SK-N-SH (cell line): ENCODE data around the gene LHFPL6. TPM values are rescaled to one million over a fixed set of nuclear protein-coding genes. Genes with fewer than 3 reads are reported as not detected.

Source experiments
- CTCF ChIA-PET: fragments of 300-600, 350-600 bp; formaldehyde crosslinking; extraction: SDS; loops from one replicate; lab custom pipeline; 2021; lab: Yijun Ruan, JAX
- POLR2A ChIA-PET: fragments of 350-600 bp; sonication (Branson Sonifier 250); formaldehyde crosslinking; extraction: SDS; loops from one replicate; lab custom pipeline; 2020; ENCODE audit warnings: antibody characterized with exemption, inconsistent platforms; lab: Yijun Ruan, JAX
- DNase-seq: peaks from one replicate; pipeline ENCODE4 v3.0.0; 2012
- H2AFZ ChIP-seq: fragments of 200-600 bp; sonication (generic); 2 replicates; pipeline ENCODE4 v1.8.1; 2016; ENCODE audit warnings: antibody characterized with exemption, mild to moderate bottlenecking, low read depth
- H3F3A ChIP-seq: fragments of 200-600 bp; sonication (generic); replicated peaks from 2 replicates; pipeline ENCODE3; 2016; ENCODE audit warnings: antibody characterized with exemption, mild to moderate bottlenecking; ENCODE audit not compliant: insufficient read depth
- H3K27ac ChIP-seq, 2 experiments: fragments of 200-500 bp in 1 of 2; fragments of 200-600 bp in 1 of 2; sonication (Bioruptor generic) in 1 of 2; sonication (generic), shearing (Covaris generic) in 1 of 2; 2 replicates each; pipeline versions ENCODE4 v1.5.1 to v1.6.1; 2014 to 2016; ENCODE audit warnings: low read depth in 2 of 2, inconsistent platforms in 1 of 2, low read length in 1 of 2, mild to moderate bottlenecking in 1 of 2, mixed read lengths in 1 of 2
- H3K27me3 ChIP-seq: fragments of 200-600 bp; sonication (generic), shearing (Covaris generic); 2 replicates; pipeline ENCODE4 v1.6.1; 2016; ENCODE audit warnings: mixed run types; ENCODE audit not compliant: insufficient read depth
- H3K36me3 ChIP-seq, 2 experiments: fragments of 200-500 bp in 1 of 2; fragments of 200-600 bp in 1 of 2; sonication (Bioruptor generic) in 1 of 2; sonication (generic) in 1 of 2; replicated peaks in 1 of 2; 2 replicates each; pipeline versions ENCODE3 to v1.5.1; 2014 to 2016; ENCODE audit warnings: low read length in 1 of 2, mild to moderate bottlenecking in 1 of 2; ENCODE audit not compliant: insufficient read depth in 2 of 2, control insufficient read depth in 1 of 2
- H3K4me1 ChIP-seq, 2 experiments: fragments of 200-500 bp in 1 of 2; fragments of 200-600 bp in 1 of 2; sonication (Bioruptor generic) in 1 of 2; sonication (generic), shearing (Covaris generic) in 1 of 2; 2 replicates each; pipeline versions ENCODE4 v1.5.1 to v1.6.1; 2014 to 2016; ENCODE audit warnings: low read depth in 1 of 2, low read length in 1 of 2, mixed run types in 1 of 2; ENCODE audit not compliant: insufficient read depth in 2 of 2, control insufficient read depth in 1 of 2
- H3K4me2 ChIP-seq: fragments of 200-600 bp; sonication (generic), shearing (Covaris generic); 2 replicates; pipeline ENCODE4 v1.6.1; 2017; ENCODE audit warnings: mixed run types
- H3K4me3 ChIP-seq, 2 experiments: fragments of 200-500 bp in 1 of 2; fragments of 200-600 bp in 1 of 2; sonication (Bioruptor generic) in 1 of 2; sonication (generic), shearing (Covaris generic) in 1 of 2; 2 replicates each; pipeline versions ENCODE4 v1.5.1 to v1.8.1; 2014 to 2016; ENCODE audit warnings: low read depth in 2 of 2, inconsistent platforms in 1 of 2, low read length in 1 of 2, mild to moderate bottlenecking in 1 of 2, mixed read lengths in 1 of 2, moderate library complexity in 1 of 2
- H3K79me2 ChIP-seq: fragments of 200-600 bp; sonication (generic); 2 replicates; pipeline ENCODE4 v1.8.1; 2017; ENCODE audit warnings: mild to moderate bottlenecking; ENCODE audit not compliant: insufficient read depth
- H3K9ac ChIP-seq: fragments of 200-600 bp; sonication (generic); 2 replicates; pipeline ENCODE4 v1.6.1; 2017; ENCODE audit warnings: mixed run types
- H3K9me2 ChIP-seq: fragments of 200-600 bp; sonication (generic); 2 replicates; pipeline ENCODE4 v1.6.1; 2017; ENCODE audit warnings: mixed run types
- H3K9me3 ChIP-seq: fragments of 200-600 bp; sonication (generic); 2 replicates; pipeline ENCODE4 v1.6.1; 2017; ENCODE audit warnings: mixed run types, mild to moderate bottlenecking, moderate library complexity
- H4K20me1 ChIP-seq: fragments of 200-600 bp; sonication (generic); 2 replicates; pipeline ENCODE4 v1.6.1; 2017; ENCODE audit warnings: mild to moderate bottlenecking, mixed run types; ENCODE audit not compliant: insufficient read depth
- CHD2 ChIP-seq: fragments of 150-350 bp; IDR thresholded peaks from 2 replicates; pipeline ENCODE4 v1.6.1; 2018; ENCODE audit warnings: low read length; ENCODE audit not compliant: partially characterized antibody
- GABPA ChIP-seq: IDR thresholded peaks from 2 replicates; pipeline ENCODE4 v1.4.0; 2012; ENCODE audit warnings: low read depth, mild to moderate bottlenecking
- GATA2 ChIP-seq: sonication (generic); formaldehyde crosslinking; IDR thresholded peaks from 2 replicates; pipeline ENCODE4 v1.5.0; 2020; ENCODE audit warnings: mild to moderate bottlenecking, missing genetic modification reagents
- JUND ChIP-seq: IDR thresholded peaks from 2 replicates; pipeline ENCODE4 v1.4.0; 2012
- POLR2AphosphoS5 ChIP-seq: IDR thresholded peaks from 2 replicates; pipeline ENCODE4 v1.6.1; 2012; ENCODE audit warnings: low read depth, low read length
- RAD21 ChIP-seq: IDR thresholded peaks from 2 replicates; pipeline ENCODE4 v1.6.1; 2012; ENCODE audit warnings: mild to moderate bottlenecking, low read length
- RCOR1 ChIP-seq: fragments of 150-350 bp; IDR thresholded peaks from 2 replicates; pipeline ENCODE4 v1.6.1; 2017; ENCODE audit warnings: antibody characterized with exemption, low read length
- RFX5 ChIP-seq: IDR thresholded peaks from 2 replicates; pipeline ENCODE4 v1.6.1; 2012; ENCODE audit warnings: mild to moderate bottlenecking, improper control_type of control experiment, low read length
- SMC3 ChIP-seq: IDR thresholded peaks from 2 replicates; pipeline ENCODE4 v1.6.1; 2012; ENCODE audit warnings: low read depth, low read length, improper control_type of control experiment
- TCF12 ChIP-seq: IDR thresholded peaks from 2 replicates; pipeline ENCODE4 v1.4.0; 2012
- YY1 ChIP-seq: IDR thresholded peaks from 2 replicates; pipeline ENCODE4 v1.4.0; 2012; ENCODE audit warnings: low read depth, mild to moderate bottlenecking
- WGBS: methylation state at CpG from one replicate; pipeline ENCODE4 v1.1.6; 2017; ENCODE audit warnings: low lambda C conversion rate; 5-methylcytosine and 5-hydroxymethylcytosine counted together
- polyA plus RNA-seq, 3 experiments: library from polyadenylated mRNA; depleted of rRNA; stranded (reverse); fragments of >200 nt; gene quantifications; 2 replicates each; pipeline ENCODE4 v1.2.3, GENCODE V29; 2012
- TF ChIP-seq, protein P1 (sequence below): IDR thresholded peaks from 2 replicates; pipeline ENCODE4 v1.4.0; 2012; ENCODE audit warnings: low read depth
- TF ChIP-seq, protein P2 (sequence below): IDR thresholded peaks from 2 replicates; pipeline ENCODE4 v1.4.0; 2012; ENCODE audit warnings: low read depth, borderline replicate concordance
- TF ChIP-seq, protein P3 (sequence below): IDR thresholded peaks from 2 replicates; pipeline ENCODE4; 2012
- TF ChIP-seq, protein P4 (sequence below): fragments of 150-350 bp; IDR thresholded peaks from 2 replicates; pipeline ENCODE4 v1.6.1; 2016; ENCODE audit warnings: mild to moderate bottlenecking, low read depth, low read length

Gene LHFPL6
- polyA plus RNA-seq, 1 of the 3 experiments (the other 2 are of a cell fraction): 22.2 TPM

DNA sequence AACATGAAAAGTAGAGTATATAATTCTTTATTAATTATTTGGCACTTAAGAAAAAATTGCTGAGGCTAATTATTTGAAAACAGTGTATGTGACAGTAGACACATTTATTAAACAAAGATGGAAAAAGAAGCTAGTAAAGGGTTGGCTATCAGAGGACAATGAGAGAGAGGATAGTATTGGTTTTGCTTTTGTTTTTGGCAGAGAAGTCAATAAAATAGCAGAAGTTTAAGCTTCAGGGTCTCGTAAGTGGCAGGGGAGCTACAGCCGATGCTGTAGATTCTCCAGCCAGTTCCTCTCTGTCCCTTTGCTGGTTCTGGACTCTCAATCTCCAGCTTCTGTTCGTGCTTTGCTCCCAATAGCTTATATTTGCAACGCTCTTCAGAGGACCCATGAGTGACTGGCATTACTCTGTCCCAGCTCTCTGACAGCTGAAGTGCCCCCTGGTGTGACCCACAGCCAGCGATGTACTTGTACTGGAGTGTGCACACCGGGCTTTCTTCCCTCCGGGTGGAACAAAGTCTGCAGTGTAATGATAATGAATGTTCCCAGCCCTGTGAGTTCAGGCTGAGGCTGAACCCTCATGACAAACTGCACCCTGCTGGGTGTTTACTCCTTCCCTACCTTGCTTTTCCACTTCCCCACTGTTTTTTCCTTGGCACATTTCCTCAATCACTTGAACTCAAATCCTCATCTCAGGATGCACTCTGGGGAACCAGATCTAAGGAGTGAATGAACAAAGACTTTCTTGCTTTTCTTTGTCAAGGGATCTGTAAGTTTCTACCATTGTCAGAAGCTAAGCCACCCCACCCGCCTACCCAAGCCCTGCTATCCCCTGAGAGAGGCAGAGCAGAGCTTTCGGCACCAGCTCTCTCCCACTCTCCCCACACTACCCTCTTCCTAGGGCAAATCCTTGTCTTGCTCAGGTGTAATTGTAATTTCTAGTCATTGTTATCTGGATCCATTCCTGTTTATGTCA is 254.8 kb downstream of the LHFPL6 start:
- WGBS: 78% methylated on average over 9 of the region's 9 CpGs
- Histone ChIP-seq H4K20me1 (no peaks in the 10 kb centered on the region), H3K27ac (no peak overlapping the region), H3K79me2 (no peaks in the 10 kb centered on the region), H3K9me3 (no peaks in the 10 kb centered on the region), H2AFZ (no peak overlapping the region), H3K36me3 (no peaks in the 10 kb centered on the region), H3K9ac (no peak overlapping the region), H3F3A (no peaks in the 10 kb centered on the region), H3K27me3 (no peaks in the 10 kb centered on the region), H3K4me2 (no peak overlapping the region), H3K4me1 (peaks cover 2 to 6% of the 10 kb centered on the region in 2 experiments; a peak in 2 of 4 replicates), H3K9me2 (no peaks in the 10 kb centered on the region), H3K4me3 (no peak overlapping the region)
- no peak for DNase-seq
- TF ChIP-seq, protein P1, sequence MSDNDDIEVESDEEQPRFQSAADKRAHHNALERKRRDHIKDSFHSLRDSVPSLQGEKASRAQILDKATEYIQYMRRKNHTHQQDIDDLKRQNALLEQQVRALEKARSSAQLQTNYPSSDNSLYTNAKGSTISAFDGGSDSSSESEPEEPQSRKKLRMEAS: no peak
- TF ChIP-seq SMC3: no peak
- TF ChIP-seq, protein P2, sequence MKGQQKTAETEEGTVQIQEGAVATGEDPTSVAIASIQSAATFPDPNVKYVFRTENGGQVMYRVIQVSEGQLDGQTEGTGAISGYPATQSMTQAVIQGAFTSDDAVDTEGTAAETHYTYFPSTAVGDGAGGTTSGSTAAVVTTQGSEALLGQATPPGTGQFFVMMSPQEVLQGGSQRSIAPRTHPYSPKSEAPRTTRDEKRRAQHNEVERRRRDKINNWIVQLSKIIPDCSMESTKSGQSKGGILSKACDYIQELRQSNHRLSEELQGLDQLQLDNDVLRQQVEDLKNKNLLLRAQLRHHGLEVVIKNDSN: no peak
- TF ChIP-seq YY1: no peak
- TF ChIP-seq, protein P3, sequence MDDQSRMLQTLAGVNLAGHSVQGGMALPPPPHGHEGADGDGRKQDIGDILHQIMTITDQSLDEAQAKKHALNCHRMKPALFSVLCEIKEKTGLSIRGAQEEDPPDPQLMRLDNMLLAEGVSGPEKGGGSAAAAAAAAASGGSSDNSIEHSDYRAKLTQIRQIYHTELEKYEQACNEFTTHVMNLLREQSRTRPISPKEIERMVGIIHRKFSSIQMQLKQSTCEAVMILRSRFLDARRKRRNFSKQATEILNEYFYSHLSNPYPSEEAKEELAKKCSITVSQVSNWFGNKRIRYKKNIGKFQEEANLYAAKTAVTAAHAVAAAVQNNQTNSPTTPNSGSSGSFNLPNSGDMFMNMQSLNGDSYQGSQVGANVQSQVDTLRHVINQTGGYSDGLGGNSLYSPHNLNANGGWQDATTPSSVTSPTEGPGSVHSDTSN: no peak
- no peak for TF ChIP-seq GATA2 (CRISPR knock-in tag)
- TF ChIP-seq TCF12: no peak
- TF ChIP-seq POLR2AphosphoS5: no peak
- TF ChIP-seq JUND: no peak
- no peak for TF ChIP-seq RFX5
- TF ChIP-seq GABPA: no peak
- TF ChIP-seq RCOR1: no peak
- no peak for TF ChIP-seq RAD21
- no peak for TF ChIP-seq CHD2
- TF ChIP-seq, protein P4, sequence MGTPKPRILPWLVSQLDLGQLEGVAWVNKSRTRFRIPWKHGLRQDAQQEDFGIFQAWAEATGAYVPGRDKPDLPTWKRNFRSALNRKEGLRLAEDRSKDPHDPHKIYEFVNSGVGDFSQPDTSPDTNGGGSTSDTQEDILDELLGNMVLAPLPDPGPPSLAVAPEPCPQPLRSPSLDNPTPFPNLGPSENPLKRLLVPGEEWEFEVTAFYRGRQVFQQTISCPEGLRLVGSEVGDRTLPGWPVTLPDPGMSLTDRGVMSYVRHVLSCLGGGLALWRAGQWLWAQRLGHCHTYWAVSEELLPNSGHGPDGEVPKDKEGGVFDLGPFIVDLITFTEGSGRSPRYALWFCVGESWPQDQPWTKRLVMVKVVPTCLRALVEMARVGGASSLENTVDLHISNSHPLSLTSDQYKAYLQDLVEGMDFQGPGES: no peak
- ChIA-PET CTCF (interaction anchor here (0.6 to 1.9 kb wide), 3 partner anchors 71 to 268 kb away, joined by 3 to 4 read pairs (median 4); no protein-coding TSS in a partner anchor), POLR2A (no interaction called here)
